Astrocyte (in vitro differentiated cells and primary cell): ENCODE data around the gene BHLHE23. TPM values are rescaled to one million over a fixed set of nuclear protein-coding genes. Genes with fewer than 3 reads are reported as not detected.

Experiments
- DNase-seq: peaks from one replicate; pipeline ENCODE4 v3.0.0-alpha.2; 2010; ENCODE audit warnings: low read depth
- FAIRE-seq: peaks from 2 replicates; lab custom pipeline; 2011; peaks lifted over from hg19 to GRCh38; lab: Jason Lieb, UNC
- H2AFZ ChIP-seq: 2 replicates; pipeline ENCODE4 v1.6.0; 2012; ENCODE audit warnings: low read depth, low read length, inconsistent platforms
- H3K27ac ChIP-seq: 2 replicates; pipeline ENCODE4 v1.5.1; 2011; ENCODE audit warnings: low read depth, low read length, inconsistent platforms
- H3K27me3 ChIP-seq: 2 replicates; pipeline ENCODE4 v1.6.0; 2011; ENCODE audit warnings: low read length, inconsistent platforms; ENCODE audit not compliant: insufficient read depth
- H3K36me3 ChIP-seq: 2 replicates; pipeline ENCODE4 v1.5.1; 2011; ENCODE audit warnings: low read length, inconsistent platforms; ENCODE audit not compliant: insufficient read depth
- H3K4me1 ChIP-seq: 2 replicates; pipeline ENCODE4 v1.5.1; 2011; ENCODE audit warnings: low read length, inconsistent platforms; ENCODE audit not compliant: insufficient read depth
- H3K4me2 ChIP-seq: 2 replicates; pipeline ENCODE4 v1.6.0; 2012; ENCODE audit warnings: low read length, inconsistent platforms
- H3K4me3 ChIP-seq: 2 replicates; pipeline ENCODE4 v1.5.1; 2011; ENCODE audit warnings: low read depth, mild to moderate bottlenecking, low read length, inconsistent platforms; ENCODE audit not compliant: insufficient read depth
- H3K79me2 ChIP-seq: 2 replicates; pipeline ENCODE4 v1.6.0; 2012; ENCODE audit warnings: mild to moderate bottlenecking, low read length, inconsistent platforms; ENCODE audit not compliant: insufficient read depth
- H3K9ac ChIP-seq: 2 replicates; pipeline ENCODE4 v1.6.0; 2012; ENCODE audit warnings: mild to moderate bottlenecking, low read length, inconsistent platforms
- H3K9me3 ChIP-seq: 2 replicates; pipeline ENCODE4 v1.5.1; 2012; ENCODE audit warnings: low read depth, mild to moderate bottlenecking, low read length, inconsistent platforms; ENCODE audit not compliant: insufficient read depth
- H4K20me1 ChIP-seq: 2 replicates; pipeline ENCODE4 v1.6.0; 2012; ENCODE audit warnings: low read length, inconsistent platforms; ENCODE audit not compliant: insufficient read depth
- H3K27ac Mint-ChIP-seq: one replicate; pipeline ENCODE4 v1.8.0; 2021; ENCODE audit warnings: mild to moderate bottlenecking, mixed read lengths; ENCODE audit not compliant: unreplicated experiment
- H3K27me3 Mint-ChIP-seq: one replicate; pipeline ENCODE4 v1.8.0; 2021; ENCODE audit warnings: low read depth, mixed read lengths; ENCODE audit not compliant: unreplicated experiment
- H3K36me3 Mint-ChIP-seq: one replicate; pipeline ENCODE4 v1.8.0; 2021; ENCODE audit warnings: low read depth, mixed read lengths; ENCODE audit not compliant: unreplicated experiment
- H3K4me1 Mint-ChIP-seq: one replicate; pipeline ENCODE4 v1.8.0; 2021; ENCODE audit warnings: low read depth, mixed read lengths; ENCODE audit not compliant: unreplicated experiment
- H3K4me3 Mint-ChIP-seq: one replicate; pipeline ENCODE4 v1.8.0; 2021; ENCODE audit warnings: mild to moderate bottlenecking, moderate library complexity, mixed read lengths; ENCODE audit not compliant: unreplicated experiment
- H3K9me3 Mint-ChIP-seq: one replicate; pipeline ENCODE4 v1.8.0; 2021; ENCODE audit warnings: mild to moderate bottlenecking, mixed read lengths; ENCODE audit not compliant: unreplicated experiment
- EZH2 ChIP-seq: IDR thresholded peaks from 2 replicates; pipeline ENCODE4 v1.6.1; 2012; ENCODE audit warnings: mild to moderate bottlenecking, low read length, inconsistent platforms; ENCODE audit not compliant: insufficient read depth
- total RNA-seq: library from RNA; stranded (reverse); gene quantifications from 2 replicates; pipeline ENCODE4 v1.2.1, GENCODE V29; 2021
- TF ChIP-seq, protein P1 (sequence below): IDR thresholded peaks from 2 replicates; pipeline ENCODE4 v1.5.1; 2011; ENCODE audit warnings: low read depth, mild to moderate bottlenecking, inconsistent platforms, low read length, moderate library complexity; ENCODE audit not compliant: insufficient read depth

Gene BHLHE23
- total RNA-seq, 1 donor from 2014 or later = not detected

DNA sequence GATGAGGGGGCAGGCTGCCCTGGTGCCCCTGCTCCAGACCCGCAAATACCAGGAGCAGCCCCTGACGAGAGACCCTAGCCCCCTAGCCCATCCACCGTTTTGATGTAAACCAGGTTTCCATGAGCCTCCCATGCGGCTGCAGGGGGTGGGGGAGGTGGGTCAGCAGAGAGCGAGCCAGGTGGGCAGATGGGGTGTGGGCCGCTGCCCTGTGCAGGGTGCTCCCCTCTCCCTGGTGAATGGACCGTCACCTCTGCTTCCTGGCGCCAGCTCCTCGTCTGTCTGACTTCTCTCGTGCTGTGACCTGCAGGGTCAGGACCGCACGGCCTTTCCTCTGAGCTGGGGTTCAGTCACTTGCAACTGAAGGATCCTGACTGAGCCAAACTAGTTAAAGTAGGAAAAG lies 15.7 kb upstream of the BHLHE23 start:
- no peak for DNase-seq
- no peak for FAIRE-seq
- peaks cover 48% of the 10 kb centered on the region for H3K27me3 Mint-ChIP-seq

DNA sequence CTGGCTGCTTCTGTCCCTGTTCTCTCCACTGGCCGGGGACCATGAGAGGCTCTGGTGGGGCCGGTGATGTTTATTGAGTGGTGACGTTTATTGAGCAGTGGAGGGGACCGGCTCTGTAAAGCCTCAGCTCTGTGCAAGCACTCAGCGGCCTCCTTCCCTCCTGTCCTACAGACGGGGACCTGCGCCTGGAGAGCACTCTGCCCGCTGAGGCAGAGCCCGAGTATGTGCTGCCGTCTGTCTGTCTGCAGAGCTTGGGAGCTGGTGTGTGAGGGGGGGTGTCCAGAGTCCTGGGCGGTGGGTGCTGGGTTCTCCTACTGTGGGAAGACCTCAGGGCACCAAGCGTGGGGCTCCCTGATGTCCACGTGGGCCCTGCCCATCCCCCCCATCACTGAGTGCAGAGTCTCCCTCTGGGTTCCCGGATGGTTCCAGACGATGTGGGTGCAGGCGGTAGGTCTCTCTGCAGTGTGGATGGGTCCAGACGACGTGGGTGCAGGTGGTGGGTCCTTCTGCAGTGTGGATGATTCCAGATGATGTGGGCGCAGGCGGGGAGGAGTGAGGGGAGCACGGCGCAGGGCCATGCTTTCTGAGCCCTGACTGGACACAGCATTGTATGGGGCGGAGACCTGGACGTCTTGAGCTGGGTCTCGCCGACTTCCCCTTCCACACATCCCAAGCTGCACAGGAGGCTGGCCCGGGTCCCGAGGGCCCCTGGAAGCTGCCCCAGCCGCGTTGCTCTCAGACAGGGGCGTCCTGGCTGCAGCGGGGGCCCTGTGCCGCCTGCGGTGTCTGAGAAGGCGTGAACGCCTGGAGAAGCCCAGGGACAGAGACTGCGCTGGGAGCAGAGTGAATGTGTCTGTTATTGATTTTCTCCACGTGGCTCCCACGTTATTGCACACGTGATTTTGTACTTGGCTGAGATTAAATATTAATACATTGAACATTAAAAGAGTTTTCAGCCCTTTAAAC lies 14.9 kb upstream of the BHLHE23 start:
- H3K36me3 ChIP-seq = no peaks in the 10 kb centered on the region
- H3K27ac Mint-ChIP-seq = no peak overlapping the region
- H3K27me3 ChIP-seq = peaks cover 39% of the 10 kb centered on the region
- no peaks in the 10 kb centered on the region for H3K4me1 ChIP-seq
- DNase-seq (no peak), FAIRE-seq (no peak)
- peaks cover 8% of the 10 kb centered on the region for H3K9me3 Mint-ChIP-seq
- no peaks in the 10 kb centered on the region for H3K79me2 ChIP-seq
- peaks cover 2% of the 10 kb centered on the region for H3K36me3 Mint-ChIP-seq
- peaks cover 42% of the 10 kb centered on the region for H3K27me3 Mint-ChIP-seq
- H3K4me2 ChIP-seq = no peak overlapping the region
- no peaks in the 10 kb centered on the region for H4K20me1 ChIP-seq
- no peak overlapping the region for H3K9ac ChIP-seq
- TF ChIP-seq, protein P1, sequence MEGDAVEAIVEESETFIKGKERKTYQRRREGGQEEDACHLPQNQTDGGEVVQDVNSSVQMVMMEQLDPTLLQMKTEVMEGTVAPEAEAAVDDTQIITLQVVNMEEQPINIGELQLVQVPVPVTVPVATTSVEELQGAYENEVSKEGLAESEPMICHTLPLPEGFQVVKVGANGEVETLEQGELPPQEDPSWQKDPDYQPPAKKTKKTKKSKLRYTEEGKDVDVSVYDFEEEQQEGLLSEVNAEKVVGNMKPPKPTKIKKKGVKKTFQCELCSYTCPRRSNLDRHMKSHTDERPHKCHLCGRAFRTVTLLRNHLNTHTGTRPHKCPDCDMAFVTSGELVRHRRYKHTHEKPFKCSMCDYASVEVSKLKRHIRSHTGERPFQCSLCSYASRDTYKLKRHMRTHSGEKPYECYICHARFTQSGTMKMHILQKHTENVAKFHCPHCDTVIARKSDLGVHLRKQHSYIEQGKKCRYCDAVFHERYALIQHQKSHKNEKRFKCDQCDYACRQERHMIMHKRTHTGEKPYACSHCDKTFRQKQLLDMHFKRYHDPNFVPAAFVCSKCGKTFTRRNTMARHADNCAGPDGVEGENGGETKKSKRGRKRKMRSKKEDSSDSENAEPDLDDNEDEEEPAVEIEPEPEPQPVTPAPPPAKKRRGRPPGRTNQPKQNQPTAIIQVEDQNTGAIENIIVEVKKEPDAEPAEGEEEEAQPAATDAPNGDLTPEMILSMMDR = no peak
- no peak for TF ChIP-seq EZH2
- no peak overlapping the region for H3K4me3 ChIP-seq
- no peaks in the 10 kb centered on the region for H3K4me1 Mint-ChIP-seq
- no peak overlapping the region for H2AFZ ChIP-seq
- H3K4me3 Mint-ChIP-seq = no peak overlapping the region
- H3K27ac ChIP-seq = no peak overlapping the region
- H3K9me3 ChIP-seq = no peaks in the 10 kb centered on the region

More for the DNA sequence above, 15.7 kb upstream of the BHLHE23 start:
- no peak for TF ChIP-seq EZH2
- TF ChIP-seq, protein P1 = no peak
- no peak overlapping the region for H3K4me2 ChIP-seq
- no peak overlapping the region for H3K4me3 ChIP-seq
- H3K79me2 ChIP-seq = no peaks in the 10 kb centered on the region
- no peak overlapping the region for H2AFZ ChIP-seq
- no peaks in the 10 kb centered on the region for H3K9me3 ChIP-seq
- peaks cover 8% of the 10 kb centered on the region for H3K9me3 Mint-ChIP-seq
- no peaks in the 10 kb centered on the region for H3K36me3 ChIP-seq
- peaks cover 2% of the 10 kb centered on the region for H3K36me3 Mint-ChIP-seq
- no peak overlapping the region for H3K27ac ChIP-seq
- H3K27me3 ChIP-seq = peaks cover 42% of the 10 kb centered on the region
- no peak overlapping the region for H3K9ac ChIP-seq
- no peak overlapping the region for H3K4me3 Mint-ChIP-seq
- no peaks in the 10 kb centered on the region for H3K4me1 ChIP-seq
- H3K4me1 Mint-ChIP-seq = no peaks in the 10 kb centered on the region
- no peaks in the 10 kb centered on the region for H4K20me1 ChIP-seq
- no peak overlapping the region for H3K27ac Mint-ChIP-seq

DNA sequence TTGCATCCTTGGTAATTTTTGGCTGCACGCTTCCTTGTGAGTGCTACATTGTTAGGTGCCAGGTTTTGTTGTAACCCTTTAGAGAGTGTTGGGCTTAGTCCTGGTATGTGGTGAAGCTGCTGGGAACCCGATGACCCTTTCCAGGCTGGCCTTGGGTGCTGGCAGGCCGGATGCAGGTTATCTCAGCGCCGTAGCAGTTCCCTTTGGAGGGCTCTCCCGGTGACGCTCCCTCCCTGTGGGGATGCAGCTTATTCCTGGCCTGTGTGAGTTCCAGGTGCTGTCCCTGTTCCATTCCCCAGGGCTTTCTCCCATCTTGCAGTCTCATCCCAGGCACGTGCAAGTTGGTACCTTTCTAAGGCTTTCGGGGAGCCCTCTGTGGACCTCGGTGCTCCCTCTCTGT lies 13.9 kb upstream of the BHLHE23 start:
- peaks cover 40% of the 10 kb centered on the region for H3K27me3 Mint-ChIP-seq
- peaks cover 2% of the 10 kb centered on the region for H3K36me3 Mint-ChIP-seq
- no peak overlapping the region for H3K27ac Mint-ChIP-seq
- Histone ChIP-seq H3K27ac (no peak overlapping the region), H3K9me3 (no peaks in the 10 kb centered on the region), H3K4me1 (no peaks in the 10 kb centered on the region), H3K4me2 (no peak overlapping the region), H3K9ac (no peak overlapping the region), H3K27me3 (peaks cover 30% of the 10 kb centered on the region), H3K79me2 (no peaks in the 10 kb centered on the region), H4K20me1 (no peaks in the 10 kb centered on the region), H3K36me3 (no peaks in the 10 kb centered on the region), H2AFZ (no peak overlapping the region), H3K4me3 (no peak overlapping the region)
- no peak for TF ChIP-seq EZH2
- TF ChIP-seq, protein P1 = no peak
- H3K4me3 Mint-ChIP-seq = no peak overlapping the region
- peaks cover 8% of the 10 kb centered on the region for H3K9me3 Mint-ChIP-seq
- H3K4me1 Mint-ChIP-seq = no peaks in the 10 kb centered on the region
- FAIRE-seq (no peak), DNase-seq (no peak)
